Muscle of leg (tissue), 11 donors: ENCODE measurements around the gene SDK2. TPM values are rescaled to one million over a fixed set of nuclear protein-coding genes. Genes with fewer than 3 reads are reported as not detected.

Experiments used
- DNase-seq: peaks from one replicate; pipeline ENCODE4 v3.0.0; 2013
- H3K27ac ChIP-seq: one replicate; pipeline ENCODE4 v1.5.1; 2013; ENCODE audit warnings: mild to moderate bottlenecking, low read length, control low read depth
- H3K27me3 ChIP-seq: one replicate; pipeline ENCODE4 v1.6.1; 2013; ENCODE audit warnings: low read length; ENCODE audit not compliant: control insufficient read depth, insufficient read depth
- H3K36me3 ChIP-seq: one replicate; pipeline ENCODE4 v1.6.1; 2013; ENCODE audit warnings: low read length; ENCODE audit not compliant: control insufficient read depth, insufficient read depth
- H3K4me1 ChIP-seq: one replicate; pipeline ENCODE4 v1.6.1; 2013; ENCODE audit warnings: low read length; ENCODE audit not compliant: control insufficient read depth, insufficient read depth
- H3K4me3 ChIP-seq: one replicate; pipeline ENCODE4 v1.5.1; 2013; ENCODE audit warnings: low read length, control low read depth
- H3K9me3 ChIP-seq: replicated peaks from 2 replicates; pipeline ENCODE4 v1.6.1; 2013; ENCODE audit warnings: low read depth, low read length; ENCODE audit not compliant: control insufficient read depth
- WGBS: methylation state at CpG from one replicate; pipeline ENCODE4 v1.1.5; 2013; ENCODE audit warnings: missing lambda C conversion rate; ENCODE audit not compliant: insufficient coverage; 5-methylcytosine and 5-hydroxymethylcytosine counted together
- polyA plus RNA-seq, 8 donors: library from polyadenylated mRNA; unstranded; fragments of 120-200 nt; gene quantifications; one replicate each; pipeline versions ENCODE4 v1.2.1 to v1.2.3, GENCODE V29; 2013; ENCODE audit warnings: inconsistent platforms in 1 of 8, low replicate concordance in 1 of 8; ENCODE audit not compliant: insufficient read length in 8 of 8, insufficient read depth in 1 of 8
- total RNA-seq: library from RNA; stranded (reverse); fragments of 120-200 nt; gene quantifications from one replicate; pipeline ENCODE4 v1.2.4, GENCODE V29; 2013

Gene SDK2
- total and polyA plus RNA-seq, 9 donors = 18.2 to 40.6 (median 25.8) TPM

GRCh38 chr17:73611630-73612029 lies 32.6 kb downstream of the SDK2 start:
- Histone ChIP-seq H3K27ac (peak overlapping the region; percentile 35), H3K4me3 (no peak overlapping the region), H3K9me3 (no peaks in the 10 kb centered on the region), H3K27me3 (no peaks in the 10 kb centered on the region), H3K4me1 (peaks cover 91% of the 10 kb centered on the region), H3K36me3 (no peaks in the 10 kb centered on the region)
- 68% methylated on average over 6 of the region's 7 CpGs for WGBS
- DNase-seq = no peak

GRCh38 chr17:73610331-73610911 lies 33.8 kb downstream of the SDK2 start:
- peaks cover 92% of the 10 kb centered on the region for H3K4me1 ChIP-seq
- WGBS = 59% methylated on average over 5 of the region's 7 CpGs
- H3K4me3 ChIP-seq = no peak overlapping the region
- H3K27me3 ChIP-seq = no peaks in the 10 kb centered on the region
- no peaks in the 10 kb centered on the region for H3K36me3 ChIP-seq
- H3K9me3 ChIP-seq = no peaks in the 10 kb centered on the region
- DNase-seq = no peak
- H3K27ac ChIP-seq = peak overlapping the region; percentile 71

- Histone ChIP-seq H3K4me1 (peaks cover 90% of the 10 kb centered on the region), H3K9me3 (no peaks in the 10 kb centered on the region), H3K36me3 (no peaks in the 10 kb centered on the region), H3K4me3 (no peak overlapping the region), H3K27ac (peak overlapping the region; percentile 80), H3K27me3 (no peaks in the 10 kb centered on the region)
- peak; percentile 51 for DNase-seq
- WGBS = 67% methylated on average over 6 of the region's 7 CpGs
Measured at GRCh38 chr17:73609758-73610157, 34.5 kb downstream of the SDK2 start.

GRCh38 chr17:73609060-73609459 lies 35.2 kb downstream of the SDK2 start:
- H3K9me3 ChIP-seq = no peaks in the 10 kb centered on the region
- H3K36me3 ChIP-seq = no peaks in the 10 kb centered on the region
- H3K4me3 ChIP-seq = no peak overlapping the region
- WGBS = 83% methylated on average over 5 of the region's 5 CpGs
- H3K27ac ChIP-seq = peak overlapping the region; percentile 80
- no peak for DNase-seq
- no peaks in the 10 kb centered on the region for H3K27me3 ChIP-seq
- H3K4me1 ChIP-seq = peaks cover 92% of the 10 kb centered on the region

GRCh38 chr17:73605444-73605843 lies 38.8 kb downstream of the SDK2 start:
- DNase-seq = no peak
- no peaks in the 10 kb centered on the region for H3K27me3 ChIP-seq
- H3K4me3 ChIP-seq = no peak overlapping the region
- peaks cover 72% of the 10 kb centered on the region for H3K4me1 ChIP-seq
- H3K9me3 ChIP-seq = no peaks in the 10 kb centered on the region
- WGBS = 82% methylated on average over 7 of the region's 8 CpGs
- no peaks in the 10 kb centered on the region for H3K36me3 ChIP-seq
- H3K27ac ChIP-seq = no peak overlapping the region

- H3K4me3 ChIP-seq = no peak overlapping the region
- H3K4me1 ChIP-seq = peaks cover 72% of the 10 kb centered on the region
- WGBS = 90% methylated on average over 5 of the region's 7 CpGs
Measured at GRCh38 chr17:73604476-73604875, 39.8 kb downstream of the SDK2 start.

GRCh38 chr17:73603971-73604370 lies 40.3 kb downstream of the SDK2 start:
- Histone ChIP-seq H3K4me1 (peaks cover 68% of the 10 kb centered on the region), H3K36me3 (no peaks in the 10 kb centered on the region), H3K27me3 (no peaks in the 10 kb centered on the region), H3K27ac (peak overlapping the region; percentile 29), H3K4me3 (no peak overlapping the region), H3K9me3 (no peaks in the 10 kb centered on the region)
- no peak for DNase-seq
- 85% methylated on average over 17 of the region's 20 CpGs for WGBS

More at GRCh38 chr17:73604476-73604875, 39.8 kb downstream of the SDK2 start:
- DNase-seq = no peak
- Histone ChIP-seq H3K9me3 (no peaks in the 10 kb centered on the region), H3K36me3 (no peaks in the 10 kb centered on the region), H3K27me3 (no peaks in the 10 kb centered on the region), H3K27ac (peak overlapping the region; percentile 29)

- WGBS = 21% methylated on average over 15 of the region's 16 CpGs
- DNase-seq = peak; percentile 78
- no peak overlapping the region for H3K4me3 ChIP-seq
Measured at GRCh38 chr17:73600103-73600871, 44.0 kb downstream of the SDK2 start.

GRCh38 chr17:73599599-73599998 lies 44.6 kb downstream of the SDK2 start:
- Histone ChIP-seq H3K4me1 (peaks cover 56% of the 10 kb centered on the region), H3K27me3 (peaks cover 2% of the 10 kb centered on the region), H3K9me3 (no peaks in the 10 kb centered on the region), H3K36me3 (no peaks in the 10 kb centered on the region), H3K27ac (no peak overlapping the region), H3K4me3 (no peak overlapping the region)
- no CpG with 5 or more reads among the region's 3 CpGs for WGBS
- no peak for DNase-seq

More at GRCh38 chr17:73600103-73600871, 44.0 kb downstream of the SDK2 start:
- Histone ChIP-seq H3K9me3 (no peaks in the 10 kb centered on the region), H3K4me1 (peaks cover 54% of the 10 kb centered on the region), H3K27ac (peak overlapping the region; percentile 67), H3K36me3 (no peaks in the 10 kb centered on the region), H3K27me3 (peaks cover 2% of the 10 kb centered on the region)

GRCh38 chr17:73598212-73598611 lies 46.0 kb downstream of the SDK2 start:
- 76% methylated on average over 13 of the region's 13 CpGs for WGBS
- Histone ChIP-seq H3K4me3 (no peak overlapping the region), H3K27me3 (peaks cover 2% of the 10 kb centered on the region), H3K4me1 (peaks cover 49% of the 10 kb centered on the region), H3K27ac (peak overlapping the region; percentile 13), H3K9me3 (no peaks in the 10 kb centered on the region), H3K36me3 (no peaks in the 10 kb centered on the region)
- no peak for DNase-seq
